RPMI7951 (cell line): ENCODE data around the gene LRPAP1. TPM values are rescaled to one million over a fixed set of nuclear protein-coding genes. Genes with fewer than 3 reads are reported as not detected.
A peak's percentile ranks its signal among the peaks of the same experiment; 100 is the strongest.

Source experiments
- DNase-seq: peaks from one replicate; pipeline ENCODE4 v3.0.0-alpha.2; 2012; ENCODE audit warnings: low read depth
- total RNA-seq: library from RNA; depleted of rRNA; stranded (reverse); fragments of >200 nt; shearing (Covaris generic); gene quantifications from 2 replicates; pipeline ENCODE4 v1.2.3, GENCODE V29; 2014

The LRPAP1 gene
- total RNA-seq, 1 experiment from 2014 or later: 50.0 TPM

GRCh38 chr4:3532751-3533422 lies 665 bp upstream of the LRPAP1 start:
- peak; percentile 3 for DNase-seq

- DNase-seq: no peak
Measured at GRCh38 chr4:3531318-3531878, 824 bp downstream of the LRPAP1 start.

GRCh38 chr4:3530663-3531254 lies 1.5 kb downstream of the LRPAP1 start:
- DNase-seq: no peak

- DNase-seq: no peak
Measured at GRCh38 chr4:3530051-3530450, 2.2 kb downstream of the LRPAP1 start.

GRCh38 chr4:3529363-3529762 lies 2.9 kb downstream of the LRPAP1 start:
- no peak for DNase-seq

DNA sequence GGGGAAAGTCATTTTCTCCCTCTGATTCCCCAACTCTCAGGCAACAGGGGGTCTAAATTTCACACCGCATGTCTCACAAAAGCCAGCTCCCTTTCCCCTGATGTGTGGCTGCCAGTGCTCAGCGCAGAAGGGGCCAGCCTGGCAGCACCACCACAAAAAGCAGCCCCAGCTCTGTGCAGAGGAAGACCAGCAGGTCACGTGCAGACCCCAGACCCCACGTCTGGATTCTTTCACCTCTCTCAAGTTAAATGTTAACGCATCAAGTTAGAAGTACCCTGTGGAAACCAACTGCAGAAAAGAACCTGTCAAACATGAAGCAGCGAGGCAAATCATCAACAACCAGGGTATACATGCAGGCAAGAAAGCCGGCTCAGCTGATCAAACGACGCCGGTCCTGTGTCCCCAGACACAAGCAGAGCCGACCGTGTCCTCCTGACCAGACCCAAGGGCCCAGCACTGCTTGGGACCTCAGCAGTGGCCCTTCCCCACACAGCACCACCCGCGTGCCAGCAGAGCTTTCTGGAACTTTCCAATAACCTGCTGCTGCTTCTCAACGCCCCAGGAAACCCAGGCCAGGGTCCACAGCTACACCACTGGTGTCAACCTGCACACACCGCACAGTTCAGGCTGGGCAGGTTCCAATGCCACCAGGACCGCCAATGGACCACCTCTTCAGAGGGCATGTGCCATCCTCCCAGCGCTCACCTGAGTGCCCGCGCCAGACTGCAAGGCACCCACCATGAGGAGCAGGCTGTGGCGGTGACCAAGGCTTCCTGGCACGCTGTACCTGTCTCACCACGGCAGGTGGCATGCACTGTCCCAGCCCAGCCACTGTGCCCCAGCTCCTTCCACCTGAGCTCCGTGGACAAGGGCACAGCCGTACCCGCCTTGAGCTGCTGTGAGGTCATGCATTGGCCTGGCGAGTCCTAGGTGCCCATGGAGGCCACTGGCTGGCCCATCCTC lies 4.0 kb downstream of the LRPAP1 start:
- no peak for DNase-seq

DNA sequence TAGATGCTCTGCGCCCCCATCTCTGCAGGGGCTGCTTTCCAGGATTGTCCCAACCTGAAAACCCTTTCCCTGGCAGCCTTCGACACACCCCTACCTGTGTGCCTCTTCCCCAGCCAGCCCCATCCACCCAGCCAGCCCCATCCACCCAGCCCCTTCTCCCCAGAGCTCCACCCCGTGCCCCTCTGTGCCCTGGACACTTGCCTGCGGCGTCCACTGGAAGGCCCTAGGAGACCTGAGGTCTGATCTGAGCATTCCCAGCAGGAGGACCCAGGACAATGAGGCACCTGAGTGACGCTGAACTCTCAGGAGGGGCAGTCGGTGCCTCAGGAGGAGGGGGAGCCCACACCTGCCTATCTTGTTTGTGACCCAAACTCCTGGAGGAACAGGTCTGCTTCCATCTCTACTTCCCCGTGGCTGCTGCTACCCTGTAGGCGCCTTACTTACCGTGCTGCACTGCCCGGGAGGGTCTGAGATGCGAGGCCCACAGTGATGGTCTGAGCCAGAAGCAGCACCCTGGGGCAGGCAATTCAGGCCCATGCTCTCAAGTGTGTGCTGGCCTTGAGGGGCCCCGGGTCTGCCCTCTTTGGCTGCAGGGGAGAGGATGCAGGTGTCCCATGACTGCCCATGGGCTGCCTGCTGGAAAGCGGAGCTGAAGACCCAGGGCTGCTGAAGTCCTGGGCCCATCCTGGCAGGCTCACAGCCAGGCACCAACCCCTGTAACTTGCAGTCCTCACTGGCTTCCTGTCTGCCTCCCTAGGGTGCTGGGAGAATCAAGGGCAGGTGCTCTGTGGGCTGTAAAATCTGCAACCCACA lies 4.9 kb downstream of the LRPAP1 start:
- DNase-seq: no peak

DNA sequence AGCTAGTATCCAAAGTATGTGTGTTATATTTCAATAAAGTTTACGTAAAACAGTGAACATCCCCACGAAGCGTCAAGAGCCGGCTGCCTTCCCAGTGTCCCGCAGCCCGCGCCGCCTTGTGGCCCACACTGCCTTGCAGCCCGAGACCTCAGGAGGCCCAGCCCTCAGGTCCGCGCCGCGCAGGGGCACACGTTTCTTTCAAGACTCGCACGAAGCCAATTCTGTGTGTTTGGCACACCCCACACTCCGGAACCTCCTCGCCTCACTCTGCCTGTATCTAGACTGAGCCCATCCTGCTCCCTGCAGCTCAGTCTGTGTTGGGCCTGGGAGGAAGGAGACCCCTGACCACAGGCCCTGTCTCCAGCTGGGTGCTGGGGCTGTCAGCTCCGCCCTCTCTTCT lies 5.8 kb downstream of the LRPAP1 start:
- no peak for DNase-seq

GRCh38 chr4:3525532-3526430 lies 6.4 kb downstream of the LRPAP1 start:
- DNase-seq: no peak

GRCh38 chr4:3524920-3525319 lies 7.3 kb downstream of the LRPAP1 start:
- no peak for DNase-seq

- DNase-seq: no peak
Measured at GRCh38 chr4:3524349-3524748, 7.9 kb downstream of the LRPAP1 start.

DNA sequence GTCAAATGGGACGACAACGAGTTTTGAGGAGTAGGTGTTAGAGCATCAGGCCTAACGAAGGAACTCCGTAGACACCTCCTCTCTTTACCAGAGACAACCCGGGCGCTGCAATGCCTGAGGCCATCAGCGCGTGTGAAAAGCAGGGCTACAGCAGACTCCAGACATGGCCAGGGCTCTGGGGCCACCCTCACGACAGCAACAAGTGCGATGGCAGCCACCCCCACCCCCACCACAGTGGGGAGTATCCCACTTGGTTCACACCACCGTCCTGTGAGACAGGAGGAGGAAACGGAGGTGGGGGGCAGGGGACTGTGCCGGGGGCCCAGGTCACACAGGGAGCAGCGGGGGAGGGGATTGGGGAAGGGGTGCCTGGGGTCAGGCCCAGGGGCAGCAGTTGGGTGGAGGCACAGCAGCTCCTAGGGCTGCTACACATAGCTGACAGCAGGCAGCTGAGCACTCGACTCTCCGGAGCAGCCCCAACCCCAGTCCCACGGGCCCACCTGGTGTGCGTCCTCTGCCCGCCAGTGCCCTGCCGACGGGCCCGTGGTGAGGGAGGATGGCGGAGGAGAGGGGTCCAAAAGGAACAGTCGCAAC lies 8.5 kb downstream of the LRPAP1 start:
- no peak for DNase-seq

GRCh38 chr4:3523146-3523627 lies 9.0 kb downstream of the LRPAP1 start:
- DNase-seq: no peak

GRCh38 chr4:3522651-3523050 lies 9.6 kb downstream of the LRPAP1 start:
- no peak for DNase-seq

DNA sequence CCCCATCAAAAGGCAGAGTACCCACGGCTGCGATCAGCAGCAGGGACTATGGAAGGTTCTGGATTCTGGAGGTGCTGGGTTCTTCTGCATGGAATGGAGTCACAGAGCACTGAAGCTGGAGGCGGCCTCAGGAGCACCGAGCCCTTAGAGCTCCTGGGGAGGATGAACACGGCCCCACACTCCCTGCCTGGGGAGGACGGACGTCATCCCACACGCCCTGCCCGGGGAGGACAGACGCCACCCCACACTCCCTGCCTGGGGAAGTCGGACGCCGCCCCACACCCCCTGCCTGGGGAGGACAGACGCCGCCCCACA lies 9.9 kb downstream of the LRPAP1 start:
- DNase-seq: no peak

- DNase-seq: no peak
Measured at GRCh38 chr4:3521621-3522325, 10.4 kb downstream of the LRPAP1 start.

GRCh38 chr4:3520796-3521600 lies 11.2 kb downstream of the LRPAP1 start:
- DNase-seq: no peak

DNA sequence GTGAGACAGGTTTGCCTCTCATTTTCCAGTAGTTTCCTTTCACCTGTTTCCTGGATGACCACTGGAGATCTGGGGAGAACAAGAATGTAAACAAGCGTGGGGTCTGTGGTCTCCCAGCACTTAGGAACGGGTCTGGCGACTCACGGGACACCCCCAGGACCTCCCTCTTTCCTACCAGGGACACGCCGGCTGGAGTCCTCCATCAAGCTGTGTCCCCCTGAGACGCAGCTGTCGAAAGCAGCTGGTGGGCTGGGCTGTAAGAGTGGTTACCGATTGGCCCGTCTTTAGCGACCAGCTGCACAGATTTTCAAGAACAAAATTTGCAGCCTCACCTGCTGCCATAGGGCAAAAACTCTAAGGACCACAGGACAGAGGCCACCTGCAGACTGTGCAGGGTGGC lies 11.9 kb downstream of the LRPAP1 start:
- no peak for DNase-seq
